22Rv1 (cell line): ENCODE results near the gene DAPL1.

ENCODE experiments used
- CTCF ChIP-seq: fragments of 450-650 bp; IDR thresholded peaks from 2 replicates; pipeline ENCODE4 v1.5.1; 2017; ENCODE audit warnings: mild to moderate bottlenecking
- ZFX ChIP-seq: fragments of 450-650 bp; IDR thresholded peaks from 2 replicates; pipeline ENCODE4 v1.6.1; 2017; ENCODE audit warnings: antibody characterized with exemption, borderline replicate concordance

DNA sequence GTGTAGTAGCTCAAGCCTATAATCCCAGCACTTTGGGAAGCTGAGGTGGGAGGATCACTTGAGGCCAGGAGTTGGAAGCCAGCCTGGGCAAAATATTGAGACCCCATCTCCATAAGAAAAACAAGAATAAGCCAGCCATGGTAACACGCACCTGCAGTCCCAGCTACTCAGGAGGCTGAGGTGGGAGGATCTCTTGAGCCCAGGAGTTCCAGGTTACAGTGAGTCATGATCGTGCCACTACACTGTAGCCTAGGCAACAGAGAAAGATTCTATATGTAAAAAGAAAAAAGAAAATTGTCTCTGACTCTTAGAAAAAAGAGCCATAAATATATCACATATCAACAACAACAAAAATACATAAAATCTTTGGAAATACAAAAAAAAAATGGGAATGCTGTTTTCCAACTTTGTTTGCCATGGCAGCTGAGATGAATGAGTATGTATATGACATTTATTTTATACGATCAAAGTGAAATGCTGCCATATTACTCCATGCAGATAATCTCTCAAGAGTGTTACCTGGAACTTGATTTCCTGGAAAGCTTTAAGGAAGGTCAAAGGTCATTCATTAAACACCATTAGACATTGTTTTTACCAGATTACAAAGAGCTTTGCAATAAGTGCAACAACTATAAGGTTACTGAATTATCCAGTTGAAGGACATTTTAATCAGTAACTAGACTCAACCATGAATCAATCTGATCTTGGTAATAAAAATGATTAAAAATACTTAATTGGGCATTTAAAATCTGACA, 19.7 kb upstream of the DAPL1 start:
- TF ChIP-seq CTCF = no peak
- no peak for TF ChIP-seq ZFX
